ENCODE measurements around the gene CACNA1A.

CACNA1A gene

DNA sequence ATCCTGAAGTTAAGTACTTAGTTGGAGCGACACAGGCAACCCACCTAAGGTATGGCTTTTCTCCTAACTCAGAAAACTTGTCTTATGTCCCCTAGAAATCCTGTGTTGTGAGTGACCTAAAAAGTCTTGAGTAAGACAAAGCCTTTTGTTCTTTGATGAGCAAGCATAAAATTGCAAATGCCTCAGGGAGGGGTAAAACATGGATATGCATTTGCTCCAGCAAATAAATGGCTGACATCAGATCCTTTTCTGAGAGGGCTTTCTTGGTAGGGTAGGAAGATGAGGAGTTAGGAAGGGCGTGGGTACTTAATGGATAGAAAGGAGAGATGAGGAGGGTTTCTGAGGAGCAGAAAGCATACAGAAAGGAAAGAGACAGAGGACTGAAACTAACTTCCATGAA lies 192.4 kb downstream of the CACNA1A start:
- DNase-seq (ENCODE audit: low spot score): no peak

GRCh38 chr19:13309864-13310263 lies 196.4 kb downstream of the CACNA1A start:
- no peak for DNase-seq (ENCODE audit: low spot score)

DNA sequence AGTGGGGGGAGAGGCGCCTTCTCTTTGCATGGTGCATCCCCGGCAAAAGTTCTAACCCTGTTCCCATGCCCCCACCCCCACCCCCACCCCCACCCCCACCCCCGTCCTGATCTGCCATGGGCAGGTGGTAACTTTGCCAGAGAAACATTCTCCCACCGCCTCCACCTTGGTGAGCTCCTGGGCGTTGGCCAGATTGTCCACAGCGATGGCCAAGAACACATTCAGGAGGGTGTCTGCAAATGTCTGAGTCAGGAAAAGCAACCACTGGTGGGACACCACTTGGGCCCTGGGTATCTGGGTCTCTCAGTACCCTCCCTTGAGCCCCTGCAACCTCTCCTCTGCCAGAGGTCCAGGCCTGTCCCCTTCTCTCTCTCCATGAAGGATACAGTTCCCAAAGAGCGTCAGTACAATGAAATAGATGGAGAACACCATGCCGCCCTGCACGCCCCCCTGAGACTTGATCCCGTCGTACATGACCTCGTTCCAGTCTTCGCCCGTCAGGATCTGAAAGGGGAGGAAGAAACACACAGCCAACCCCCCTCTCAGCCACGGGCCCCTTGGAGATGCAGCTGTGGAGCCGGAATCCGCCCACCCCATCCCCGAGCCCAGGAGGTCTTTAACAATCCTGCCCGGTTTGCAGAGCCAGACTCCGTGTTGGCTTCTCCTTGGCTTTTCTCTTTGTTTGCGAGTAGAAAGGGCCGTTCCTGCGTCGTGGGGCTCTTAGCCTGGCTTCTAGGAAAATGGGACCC lies 202.7 kb downstream of the CACNA1A start:
- DNase-seq (ENCODE audit: low spot score): no peak

- DNase-seq (ENCODE audit: low spot score): no peak
Observed at GRCh38 chr19:13302526-13303270, 203.6 kb downstream of the CACNA1A start.

- no peak for DNase-seq (ENCODE audit: low spot score)
Observed at GRCh38 chr19:13301627-13302334, 204.5 kb downstream of the CACNA1A start.

DNA sequence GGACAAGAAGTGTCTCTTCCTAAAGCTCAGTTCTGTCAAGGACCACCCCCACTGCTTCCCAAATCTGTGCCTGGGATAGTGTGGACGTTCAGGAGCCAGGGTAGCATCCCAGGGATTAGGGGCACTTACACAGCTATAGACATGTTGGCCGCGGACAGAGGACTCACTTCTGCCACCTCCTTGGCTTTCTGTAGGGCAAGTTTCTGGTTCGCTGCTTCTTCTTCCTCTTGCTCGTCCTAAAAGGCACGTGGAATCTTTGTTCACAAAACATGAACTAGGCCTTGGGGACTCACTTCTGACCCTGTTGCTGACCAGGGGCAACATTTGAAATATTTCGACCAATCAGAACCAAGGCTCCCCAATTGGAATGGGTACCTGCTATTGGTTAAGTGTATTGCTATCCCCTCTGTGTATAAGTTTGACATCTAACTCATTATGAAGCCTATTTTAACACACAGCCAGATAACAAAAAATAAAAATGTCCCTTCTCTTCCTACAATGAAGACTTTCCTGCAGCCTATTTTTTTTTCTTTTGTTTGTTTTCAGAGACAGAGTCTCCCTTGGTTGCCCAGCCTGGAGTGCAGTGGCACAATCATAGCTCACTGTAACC lies 205.8 kb downstream of the CACNA1A start:
- DNase-seq (ENCODE audit: low spot score): no peak

DNA sequence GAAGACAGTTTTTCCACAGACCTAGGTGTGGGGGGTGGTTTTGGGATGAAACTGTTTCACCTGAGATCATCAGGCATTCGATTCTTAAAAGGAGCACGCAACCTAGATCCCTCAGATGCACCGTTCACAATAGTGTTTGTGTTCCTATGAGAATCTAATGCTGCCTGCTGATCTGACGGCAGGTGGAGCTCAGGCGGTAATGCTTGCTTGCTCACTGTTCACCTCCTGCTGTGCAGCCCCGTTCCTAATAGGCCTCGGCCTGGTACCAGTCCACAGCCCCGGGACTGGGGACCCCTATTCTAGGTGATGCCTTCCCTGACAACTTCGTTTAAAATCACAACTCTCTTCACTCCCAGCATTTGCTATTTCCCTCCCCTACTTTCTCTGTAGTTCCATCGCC lies 206.4 kb downstream of the CACNA1A start:
- DNase-seq (ENCODE audit: low spot score): no peak

- DNase-seq (ENCODE audit: low spot score): no peak
Observed at GRCh38 chr19:13298565-13299481, 207.5 kb downstream of the CACNA1A start.

GRCh38 chr19:13297023-13297422 lies 209.3 kb downstream of the CACNA1A start:
- no peak for DNase-seq (ENCODE audit: low spot score)

DNA sequence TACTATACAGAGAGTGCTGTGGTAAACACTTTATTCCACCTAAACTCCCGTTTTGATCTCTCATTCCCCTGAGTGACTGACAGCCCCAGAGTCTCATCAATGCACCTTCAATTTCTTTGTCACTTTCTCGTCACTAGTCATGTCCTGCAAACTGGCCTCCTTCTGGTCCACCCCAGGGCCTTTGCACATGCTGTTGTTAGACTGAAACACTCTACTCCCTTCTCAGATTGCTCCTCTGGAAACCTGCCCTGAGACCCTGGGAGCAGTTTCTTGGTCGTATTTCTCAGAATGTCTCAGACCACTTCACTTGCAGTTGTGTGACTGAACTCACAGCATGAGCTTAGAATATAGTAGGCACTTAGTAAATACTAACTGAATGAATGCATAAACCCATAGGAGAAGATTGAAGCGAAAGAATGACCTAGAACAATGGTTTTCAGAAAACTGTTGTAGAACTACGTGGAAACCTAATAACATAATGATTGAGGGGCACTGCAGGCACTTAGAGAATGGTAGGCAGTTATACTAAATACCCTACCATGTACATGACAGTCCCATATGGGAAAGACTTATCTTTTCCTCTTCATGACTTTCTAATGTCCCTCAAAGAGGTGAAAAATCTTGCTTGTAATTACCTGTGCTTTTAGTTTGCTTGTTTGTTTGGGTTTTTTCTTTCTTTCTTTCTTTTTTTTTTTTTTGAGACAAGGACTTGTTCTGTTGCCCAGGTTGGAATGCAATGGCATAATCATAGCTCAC lies 211.3 kb downstream of the CACNA1A start:
- DNase-seq (ENCODE audit: low spot score): no peak

GRCh38 chr19:13291913-13292312 lies 214.4 kb downstream of the CACNA1A start:
- DNase-seq (ENCODE audit: low spot score): no peak

- DNase-seq (ENCODE audit: low spot score): no peak
Observed at GRCh38 chr19:13290741-13291140, 215.5 kb downstream of the CACNA1A start.

- DNase-seq (ENCODE audit: low spot score): no peak
Observed at GRCh38 chr19:13289295-13289694, 217.0 kb downstream of the CACNA1A start.

- DNase-seq (ENCODE audit: low spot score): no peak
Observed at GRCh38 chr19:13286195-13286985, 219.9 kb downstream of the CACNA1A start.

- no peak for DNase-seq (ENCODE audit: low spot score)
Observed at GRCh38 chr19:13284929-13285928, 221.1 kb downstream of the CACNA1A start.

GRCh38 chr19:13283871-13284270 lies 222.4 kb downstream of the CACNA1A start:
- no peak for DNase-seq (ENCODE audit: low spot score)

DNA sequence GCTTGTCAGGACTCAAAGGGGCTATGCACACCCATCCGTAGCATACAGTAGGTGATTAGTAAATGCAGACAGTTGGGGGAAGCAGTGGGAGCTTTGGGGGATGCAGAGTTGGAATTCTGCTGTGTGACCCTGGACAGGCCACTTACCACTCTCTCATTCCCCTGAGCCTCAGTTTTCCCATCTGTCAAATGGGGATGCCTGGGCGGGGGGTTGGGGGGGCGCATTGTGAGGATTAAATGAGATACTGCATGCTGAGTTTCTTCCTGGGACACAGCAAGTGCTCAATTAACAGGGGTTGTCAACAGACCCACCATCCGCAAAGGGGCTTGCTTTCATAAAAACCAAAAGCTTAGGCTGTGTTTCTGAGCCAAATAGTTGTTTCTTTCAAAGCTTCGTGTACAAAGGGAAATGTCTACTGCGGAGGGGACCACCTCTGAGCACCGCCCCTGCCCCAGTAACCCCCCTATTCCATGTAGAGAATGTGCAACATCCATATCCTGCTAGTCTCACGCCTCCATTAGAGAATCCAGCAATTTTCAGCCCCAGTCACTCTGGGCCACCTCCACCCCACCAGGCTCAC lies 223.7 kb downstream of the CACNA1A start:
- DNase-seq (ENCODE audit: low spot score): no peak
